ENCODE data around the gene KCTD1. TPM values are rescaled to one million over a fixed set of nuclear protein-coding genes. Genes with fewer than 3 reads are reported as not detected.

Gene KCTD1
- total and polyA plus RNA-seq, 2 of the 8 experiments (the other 6 are each of a cell fraction or from before 2014, with no cell fraction given): 7.7 to 14.0 TPM

- Histone ChIP-seq H3K79me1 (ENCODE audit: low read depth, low read length) (no peaks in the 10 kb centered on the region), H3K4ac (replicated peaks; ENCODE audit: insufficient read length, low read depth, low read length) (no peak overlapping the region), H2AFZ (ENCODE audit: low read length) (no peak overlapping the region), H2BK20ac (ENCODE audit: low read length) (no peak overlapping the region), H3K14ac (ENCODE audit: insufficient read length) (no peak overlapping the region), H3K4me3 (ENCODE audit: extremely low read depth in 1 of 4, insufficient read depth in 2 of 4, low read depth in 3 of 4, low read length in 4 of 4) (no peak overlapping the region), H4K5ac (ENCODE audit: insufficient read length, low read depth, low read length) (no peak overlapping the region), H4K8ac (ENCODE audit: extremely low read depth, insufficient read depth, low read length) (peak overlapping the region; percentile 79), H3K27me3 (replicated peaks in 1 of 4; ENCODE audit: control insufficient read depth in 3 of 4, extremely low read depth in 1 of 4, insufficient read depth in 3 of 4, low read length in 3 of 4) (no peaks in the 10 kb centered on the region), H2BK15ac (ENCODE audit: low read length) (0 out of 2 replicates have a peak overlapping the region, but pooled peaks have one; percentile 10), H2BK5ac (ENCODE audit: low read depth, low read length) (no peak overlapping the region), H3K56ac (replicated peaks; ENCODE audit: insufficient read length, low read depth, low read length) (no peak overlapping the region), H2BK120ac (replicated peaks; ENCODE audit: low read depth, low read length) (no peak overlapping the region), H3K23ac (ENCODE audit: insufficient read length) (no peak overlapping the region), H3K4me1 (replicated peaks in 1 of 4; ENCODE audit: control insufficient read depth in 3 of 4, insufficient read depth in 4 of 4, low read length in 3 of 4) (peaks cover 0 to 2% (median under 1%) of the 10 kb centered on the region in 4 experiments; a peak in 1 of 7 replicates), H3K4me2 (ENCODE audit: insufficient read depth in 1 of 2, low read depth in 2 of 2, low read length in 2 of 2) (no peak overlapping the region), H3K9me3 (ENCODE audit: insufficient read depth in 2 of 2, low read depth in 1 of 2, low read length in 1 of 2) (no peaks in the 10 kb centered on the region), H2AK5ac (ENCODE audit: low read depth, low read length) (no peak overlapping the region), H4K91ac (replicated peaks; ENCODE audit: insufficient read length, low read length) (no peak overlapping the region), H3K23me2 (ENCODE audit: low read depth, low read length) (no peaks in the 10 kb centered on the region), H3K18ac (ENCODE audit: extremely low read depth, low read length) (no peak overlapping the region), H3K9ac (replicated peaks in 1 of 4; ENCODE audit: extremely low read depth in 1 of 4, low read depth in 3 of 4, low read length in 3 of 4) (no peak overlapping the region), H3K27ac (ENCODE audit: low read depth, low read length) (no peak overlapping the region), H3K79me2 (ENCODE audit: control insufficient read depth in 1 of 2, insufficient read depth in 2 of 2, low read length in 2 of 2) (no peaks in the 10 kb centered on the region), H3K36me3 (ENCODE audit: control insufficient read depth in 2 of 4, insufficient read depth in 4 of 4, low read length in 3 of 4) (no peaks in the 10 kb centered on the region), H4K20me1 (replicated peaks in 1 of 2; ENCODE audit: control insufficient read depth in 1 of 2, insufficient read depth in 2 of 2, low read length in 2 of 2) (no peaks in the 10 kb centered on the region), H2BK12ac (ENCODE audit: low read depth, low read length) (no peak overlapping the region)
- FAIRE-seq (no peak), DNase-seq (ENCODE audit: low read depth in 1 of 2, low spot score in 2 of 2) (peak in 1 of 2 experiments; percentile 14)
- CTCF ChIA-PET (ENCODE audit: partially characterized antibody): interaction anchor here (2.1 kb wide), 1 partner anchor 41 kb away, joined by 7 read pairs; no protein-coding TSS in a partner anchor
- POLR2A ChIA-PET (ENCODE audit: partially characterized antibody): no interaction called here
- 94% methylated on average over 4 of the region's 4 CpGs; no CpG with 5 or more reads in 1 of the 2 experiments for WGBS, 2 experiments (ENCODE audit: extremely low coverage in 1 of 2, insufficient coverage in 1 of 2, insufficient read length in 1 of 2, insufficient replicate concordance in 2 of 2, low coverage in 1 of 2, low lambda C conversion rate in 2 of 2, missing lambda C conversion rate in 1 of 2)
- TF ChIP-seq GABPA (IDR thresholded peaks at IDR 0.05; ENCODE audit: borderline replicate concordance, insufficient read depth, low read length): no peak
- TF ChIP-seq RFX5 (IDR thresholded peaks at IDR 0.05; ENCODE audit: borderline replicate concordance, low read depth, low read length): no peak
- TF ChIP-seq CHD2 (IDR thresholded peaks at IDR 0.05; ENCODE audit: low read length): no peak
- TF ChIP-seq SIRT6 (IDR thresholded peaks at IDR 0.05; ENCODE audit: low read length): no peak
- TF ChIP-seq RBBP5 (IDR thresholded peaks at IDR 0.05; ENCODE audit: borderline replicate concordance, low read depth, low read length): no peak
- no peak for TF ChIP-seq YY1 (IDR thresholded peaks at IDR 0.05; ENCODE audit: low read depth, low read length)
- no peak for TF ChIP-seq CBX5 (IDR thresholded peaks at IDR 0.05; ENCODE audit: low read depth, low read length)
- no peak for TF ChIP-seq TAF1 (IDR thresholded peaks at IDR 0.05; ENCODE audit: low read depth, low read length)
- TF ChIP-seq TEAD4 (IDR thresholded peaks at IDR 0.05; ENCODE audit: low read depth, low read length): no peak
- TF ChIP-seq SIN3A (conservative IDR thresholded peaks at IDR 0.05 in 1 of 2, IDR thresholded peaks at IDR 0.05 in 1 of 2; ENCODE audit: low read depth in 1 of 2, low read length in 2 of 2): no peak
- TF ChIP-seq HDAC2 (IDR thresholded peaks at IDR 0.05; ENCODE audit: borderline replicate concordance in 1 of 2, low read depth in 2 of 2, low read length in 2 of 2): no peak
- no peak for TF ChIP-seq JUND (IDR thresholded peaks at IDR 0.05; ENCODE audit: low read length)
- no peak for TF ChIP-seq POLR2AphosphoS5 (IDR thresholded peaks at IDR 0.05; ENCODE audit: low read depth, low read length)
- TF ChIP-seq ZNF274 (IDR thresholded peaks at IDR 0.05; ENCODE audit: borderline replicate concordance, extremely low read depth, low read length): no peak
These were observed 123.8 kb downstream of the KCTD1 start for GRCh38 chr18:26424428-26425147.

Measured in H1 (cell line).